GM04504 (cell line): ENCODE results near the gene PRIMA1.

ENCODE experiments used
- DNase-seq: peaks from one replicate; pipeline ENCODE4 v3.0.0-alpha.2; 2012; ENCODE audit warnings: low read depth

The PRIMA1 gene

GRCh38 chr14:93674343-93674742 is 113.9 kb downstream of the PRIMA1 start:
- DNase-seq: no peak

- no peak for DNase-seq
Measured at GRCh38 chr14:93669632-93670031, 118.7 kb downstream of the PRIMA1 start.
